HCT116 (cell line): Measurements from ENCODE around the gene TNFRSF12A. TPM values are rescaled to one million over a fixed set of nuclear protein-coding genes. Genes with fewer than 3 reads are reported as not detected.

ENCODE experiments used
- ATAC-seq: fragments of 200-7000 bp; cut with Tn5 transposase; 2 replicates; pipeline ENCODE4 v1.9.1; 2020; ENCODE audit warnings: mild to moderate bottlenecking, moderate library complexity
- BruUV-seq: library from RNA; stranded (reverse); fragments of 400-500 nt; replicated peaks from 2 replicates; lab custom pipeline; 2021; lab: Mats Ljungman, UMichigan
- CTCF ChIA-PET: fragments of 300-600 bp; sonication (Branson Sonifier 250); formaldehyde crosslinking; loops from one replicate; lab custom pipeline; 2021; ENCODE audit warnings: antibody characterized with exemption; lab: Charles Lee
- POLR2A ChIA-PET: fragments of 300-600, 350-600 bp; sonication (Branson Sonifier 250); formaldehyde crosslinking; loops from one replicate; lab custom pipeline; 2021; ENCODE audit warnings: antibody characterized with exemption; lab: Charles Lee
- RAD21 ChIA-PET, 2 experiments: fragments of 300-600 bp; sonication (Branson Sonifier 250); formaldehyde crosslinking; loops; one replicate each; lab custom pipeline; 2023; ENCODE audit warnings: low total read pairs in 2 of 2; ENCODE audit not compliant: uncharacterized antibody in 2 of 2, unreplicated experiment in 2 of 2, low non-redundant PET in 1 of 2; lab: Charles Lee
- DNase-seq: peaks from one replicate; pipeline ENCODE4 v3.0.0-alpha.2; 2010; ENCODE audit warnings: low read depth, low spot score
- H2AFZ ChIP-seq: fragments of 200-600 bp; shearing (Covaris generic), sonication (generic); 2 replicates; pipeline ENCODE4 v1.6.1; 2017; ENCODE audit warnings: low read depth, mixed run types, mixed read lengths, antibody characterized with exemption, low read length; ENCODE audit not compliant: poor library complexity, severe bottlenecking
- H3K27ac ChIP-seq: 2 replicates; pipeline ENCODE4 v1.5.1; 2012; ENCODE audit warnings: low read depth, low read length
- H3K27me3 ChIP-seq: fragments of 200-600 bp; sonication (generic); 2 replicates; pipeline ENCODE4 v1.6.1; 2016; ENCODE audit warnings: mixed run types, low read length, mixed read lengths; ENCODE audit not compliant: insufficient read depth
- H3K36me3 ChIP-seq, 2 experiments: fragments of 200-500 bp in 1 of 2; fragments of 200-600 bp in 1 of 2; sonication (Bioruptor generic) in 1 of 2; sonication (generic) in 1 of 2; 2 replicates each; pipeline versions ENCODE4 v1.5.1 to v1.6.1; 2014 to 2016; ENCODE audit warnings: low read length in 2 of 2, inconsistent platforms in 1 of 2, mixed read lengths in 1 of 2, mixed run types in 1 of 2; ENCODE audit not compliant: insufficient read depth in 2 of 2, control insufficient read depth in 1 of 2
- H3K4me1 ChIP-seq, 2 experiments: fragments of 200-600 bp in 1 of 2; sonication (generic) in 1 of 2; 2 replicates each; pipeline versions ENCODE4 v1.5.1 to v1.6.1; 2012 to 2017; ENCODE audit warnings: low read length in 2 of 2, inconsistent platforms in 1 of 2, mild to moderate bottlenecking in 1 of 2, mixed read lengths in 1 of 2, mixed run types in 1 of 2, moderate library complexity in 1 of 2; ENCODE audit not compliant: insufficient read depth in 2 of 2, control insufficient read depth in 1 of 2
- H3K4me2 ChIP-seq: fragments of 200-600 bp; sonication (generic); 2 replicates; pipeline ENCODE4 v1.6.1; 2017; ENCODE audit warnings: mixed run types, low read length, mixed read lengths
- H3K4me3 ChIP-seq, 2 experiments: fragments of 200-600 bp in 1 of 2; sonication (generic) in 1 of 2; replicated peaks in 1 of 2; 2 replicates each; pipeline ENCODE4 v1.5.1; 2011 to 2016; ENCODE audit warnings: low read length in 2 of 2, control low read depth in 1 of 2, low read depth in 1 of 2, mild to moderate bottlenecking in 1 of 2, mixed read lengths in 1 of 2, mixed run types in 1 of 2
- H3K79me2 ChIP-seq: fragments of 200-600 bp; sonication (generic); 2 replicates; pipeline ENCODE4 v1.6.1; 2017; ENCODE audit warnings: mild to moderate bottlenecking, mixed run types, low read length, moderate library complexity, mixed read lengths; ENCODE audit not compliant: insufficient read depth
- H3K9ac ChIP-seq: fragments of 200-600 bp; sonication (generic); 2 replicates; pipeline ENCODE4 v1.6.1; 2016; ENCODE audit warnings: low read length, mixed read lengths
- H3K9me2 ChIP-seq: fragments of 200-600 bp; sonication (generic), shearing (Covaris generic); 2 replicates; pipeline ENCODE4 v1.6.1; 2017; ENCODE audit warnings: mixed run types, mild to moderate bottlenecking, moderate library complexity; ENCODE audit not compliant: insufficient read depth
- H3K9me3 ChIP-seq, 2 experiments: fragments of 200-500 bp in 1 of 2; fragments of 200-600 bp in 1 of 2; sonication (Bioruptor generic) in 1 of 2; sonication (generic) in 1 of 2; 2 replicates each; pipeline ENCODE4 v1.6.1; 2014 to 2017; ENCODE audit warnings: low read length in 2 of 2, mixed read lengths in 2 of 2, inconsistent platforms in 1 of 2, low read depth in 1 of 2, mild to moderate bottlenecking in 1 of 2, mixed run types in 1 of 2, moderate library complexity in 1 of 2; ENCODE audit not compliant: control insufficient read depth in 1 of 2, insufficient read depth in 1 of 2
- H4K20me1 ChIP-seq: fragments of 200-600 bp; sonication (generic), shearing (Covaris generic); 2 replicates; pipeline ENCODE4 v1.6.1; 2017; ENCODE audit warnings: mixed run types, mild to moderate bottlenecking, moderate library complexity; ENCODE audit not compliant: insufficient read depth
- CEBPB ChIP-seq: IDR thresholded peaks from 2 replicates; pipeline ENCODE4 v1.6.1; 2012; ENCODE audit warnings: low read depth
- CTCF ChIP-seq, 3 experiments: fragments of 200-600 bp in 1 of 3; sonication (generic) in 1 of 3; IDR thresholded peaks in 2 of 3; conservative IDR thresholded peaks in 1 of 3; 2 replicates each; pipeline ENCODE4 v1.5.1; 2012 to 2017; ENCODE audit warnings: low read depth in 2 of 3, low read length in 2 of 3, antibody characterized with exemption in 1 of 3, borderline replicate concordance in 1 of 3, control low read depth in 1 of 3, mild to moderate bottlenecking in 1 of 3, mixed read lengths in 1 of 3, mixed run types in 1 of 3, moderate library complexity in 1 of 3; ENCODE audit not compliant: insufficient read depth in 1 of 3
- EZH2 ChIP-seq: fragments of 200-600 bp; sonication (generic); IDR thresholded peaks from 2 replicates; pipeline ENCODE4 v1.6.1; 2017; ENCODE audit warnings: antibody characterized with exemption, mixed run types
- FOSL1 ChIP-seq: IDR thresholded peaks from 2 replicates; pipeline ENCODE4 v1.6.1; 2012; ENCODE audit warnings: low read depth
- JUND ChIP-seq: IDR thresholded peaks from 2 replicates; pipeline ENCODE4 v1.6.1; 2012
- POLR2AphosphoS5 ChIP-seq: IDR thresholded peaks from 2 replicates; pipeline ENCODE4 v1.6.1; 2011; ENCODE audit warnings: mild to moderate bottlenecking, low read depth, low read length, moderate library complexity
- SP1 ChIP-seq: IDR thresholded peaks from 2 replicates; pipeline ENCODE4 v1.6.1; 2012; ENCODE audit warnings: low read depth
- SRF ChIP-seq: IDR thresholded peaks from 2 replicates; pipeline ENCODE4 v1.6.1; 2012; ENCODE audit warnings: low read depth
- TCF7L2 ChIP-seq: IDR thresholded peaks from 2 replicates; pipeline ENCODE4 v1.7.0; 2011; ENCODE audit warnings: borderline replicate concordance, inconsistent platforms; ENCODE audit not compliant: insufficient read depth, insufficient read length; ENCODE audit errors: extremely low read depth
- intact Hi-C: fragments of 100-400 bp; cut with micrococcal nuclease; formaldehyde crosslinking; loops from 2 replicates; pipeline ENCODE4 v1.10.0; 2022
- total RNA-seq: library from RNA; stranded (reverse); gene quantifications from one replicate; pipeline ENCODE4 v1.2.1, GENCODE V29; 2021; ENCODE audit not compliant: unreplicated experiment

TNFRSF12A gene
- total RNA-seq, 1 experiment from 2014 or later: 188 TPM

DNA sequence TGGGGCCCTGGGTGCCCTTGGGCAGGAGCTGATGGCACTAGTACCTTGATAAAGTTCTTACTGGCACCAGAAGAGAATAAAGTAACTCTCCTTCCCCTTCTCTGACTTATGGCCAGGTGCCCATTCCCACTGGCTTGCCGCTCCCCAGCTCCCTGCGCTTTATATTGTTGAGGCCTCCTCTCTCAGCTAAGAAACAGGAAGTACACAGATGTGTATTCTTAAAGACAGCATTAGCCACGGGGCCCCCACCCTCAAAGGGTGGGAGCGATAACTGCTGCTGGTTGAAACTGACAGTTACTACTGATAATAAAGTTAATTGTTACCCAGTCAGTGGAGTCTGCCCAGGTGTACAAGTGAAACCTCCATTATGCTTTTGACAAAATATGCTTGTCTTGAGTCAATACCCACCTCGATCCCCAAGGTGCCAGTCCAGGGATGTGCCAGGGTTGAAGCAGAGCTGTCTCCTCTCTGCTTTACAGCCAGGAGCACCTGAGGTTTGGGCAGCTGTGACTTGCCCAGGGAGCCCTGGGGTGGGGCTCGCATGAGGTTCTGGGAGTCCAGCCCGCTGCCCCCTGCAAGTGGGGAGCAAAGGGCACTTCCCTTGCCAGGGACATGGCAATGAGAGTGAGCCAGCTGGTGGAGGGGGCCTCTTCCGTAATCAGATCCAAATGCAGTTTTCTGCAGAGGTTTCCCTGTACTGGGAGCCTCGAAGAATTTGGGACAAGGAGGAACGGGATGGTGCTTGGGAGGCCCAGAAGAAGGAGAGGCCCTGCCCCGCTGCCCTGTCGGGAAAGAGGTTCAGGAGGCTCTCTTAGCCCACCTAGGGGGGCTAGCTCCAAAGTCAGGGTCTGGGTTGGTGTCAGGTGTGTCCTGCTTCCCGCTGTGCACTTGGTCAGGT is 12.9 kb upstream of the TNFRSF12A start:
- no peaks in the 10 kb centered on the region for H3K36me3 ChIP-seq
- no peaks in the 10 kb centered on the region for H3K27me3 ChIP-seq
- no TSS peak for BruUV-seq
- no peak for DNase-seq
- peak overlapping the region; percentile 6; the same call in 1 of the 2 replicates for H3K9ac ChIP-seq
- H3K4me1 ChIP-seq: peaks cover 52 to 81% of the 10 kb centered on the region in 2 experiments
- H4K20me1 ChIP-seq: no peaks in the 10 kb centered on the region
- CTCF ChIA-PET: interaction anchor here (0.7 to 1.1 kb wide), 3 partner anchors 14 to 26 kb away, joined by 3 to 4 read pairs (median 4); no protein-coding TSS in a partner anchor
- H2AFZ ChIP-seq: no peak overlapping the region
- RAD21 ChIA-PET: no interaction called here
- no peak overlapping the region for H3K4me3 ChIP-seq
- TF ChIP-seq CEBPB: no peak
- no peak for TF ChIP-seq CTCF (IDR thresholded peaks at IDR 0.05 in 2 of 3, conservative IDR thresholded peaks at IDR 0.05 in 1 of 3; ENCODE audit: borderline replicate concordance in 1 of 3, insufficient read depth in 1 of 3, low read depth in 2 of 3, low read length in 2 of 3)
- TF ChIP-seq EZH2: no peak
- TF ChIP-seq POLR2AphosphoS5: no peak
- no peak for TF ChIP-seq SRF
- TF ChIP-seq SP1: no peak
- TF ChIP-seq FOSL1: no peak
- no peak for TF ChIP-seq TCF7L2
- TF ChIP-seq JUND: no peak
- POLR2A ChIA-PET: interaction anchor here (11.4 kb wide), 1 partner anchor 14 kb away, joined by 188 read pairs; the partner anchor contains the start of genes CLDN6, HCFC1R1, THOC6 and TNFRSF12A
- intact Hi-C loops: no loop called here
- no peaks in the 10 kb centered on the region for H3K9me3 ChIP-seq
- peak overlapping the region; percentile 84; the same call in 1 of the 2 replicates for H3K4me2 ChIP-seq
- no peaks in the 10 kb centered on the region for H3K79me2 ChIP-seq
- no peak overlapping the region; the same call in 1 of the 2 replicates for H3K27ac ChIP-seq
- H3K9me2 ChIP-seq: no peaks in the 10 kb centered on the region
- no peak for ATAC-seq
